ENCODE data around the gene OPHN1. TPM values are rescaled to one million over a fixed set of nuclear protein-coding genes. Genes with fewer than 3 reads are reported as not detected.

Gene OPHN1
- total and polyA plus RNA-seq, 10 of the 15 experiments (the other 5 are each of a cell fraction or from before 2014, with no cell fraction given), result under 0.01 to 0.03 (median 0.03) TPM; not detected in 6

- TF ChIP-seq TARDBP (IDR thresholded peaks at IDR 0.05; ENCODE audit: borderline replicate concordance), result no peak
- TF ChIP-seq EGR1 (IDR thresholded peaks at IDR 0.05; ENCODE audit: borderline replicate concordance in 1 of 2, low read depth in 2 of 2, low read length in 2 of 2), result no peak
- TF ChIP-seq IRF4 (IDR thresholded peaks at IDR 0.05; ENCODE audit: low read depth, low read length), result no peak
- no peak for TF ChIP-seq CBFB (IDR thresholded peaks at IDR 0.05; ENCODE audit: low read depth)
- TF ChIP-seq DPF2 (IDR thresholded peaks at IDR 0.05), result no peak
- TF ChIP-seq NRF1 (conservative IDR thresholded peaks at IDR 0.05; ENCODE audit: low read depth, low read length), result no peak
- no peak for TF ChIP-seq REST (IDR thresholded peaks at IDR 0.05; ENCODE audit: low read depth, low read length)
- TF ChIP-seq WRNIP1 (IDR thresholded peaks at IDR 0.05; ENCODE audit: borderline replicate concordance, low read depth, low read length), result no peak
- no peak for TF ChIP-seq ZBTB40 (IDR thresholded peaks at IDR 0.05; ENCODE audit: borderline replicate concordance)
- TF ChIP-seq E4F1 (IDR thresholded peaks at IDR 0.05; ENCODE audit: borderline replicate concordance, partially characterized antibody), result no peak
- no peaks in the 10 kb centered on the region for H3K4me1 ChIP-seq (ENCODE audit: control insufficient read depth, insufficient read depth, low read length)
Measured at GRCh38 chrX:68132749-68133148, 300.5 kb downstream of the OPHN1 start.

More at GRCh38 chrX:68132749-68133148, 300.5 kb downstream of the OPHN1 start:
- Histone ChIP-seq H2AFZ (ENCODE audit: control insufficient read depth, low read depth, low read length) (no peak overlapping the region), H3K4me3 (no peak overlapping the region), H3K9ac (ENCODE audit: control insufficient read depth, insufficient read depth, low read length) (no peak overlapping the region), H3K27ac (ENCODE audit: control insufficient read depth, insufficient read depth) (no peak overlapping the region), H3K79me2 (ENCODE audit: control insufficient read depth, insufficient read depth, low read length) (no peaks in the 10 kb centered on the region), H3K27me3 (replicated peaks in 1 of 2; ENCODE audit: control insufficient read depth in 2 of 2, insufficient read depth in 2 of 2, low read length in 1 of 2) (no peaks in the 10 kb centered on the region), H3K36me3 (ENCODE audit: control insufficient read depth in 2 of 2, insufficient read depth in 2 of 2, low read length in 1 of 2) (no peaks in the 10 kb centered on the region), H3K4me2 (ENCODE audit: control insufficient read depth, insufficient read depth) (no peak overlapping the region), H3K9me3 (replicated peaks; ENCODE audit: control insufficient read depth, insufficient read depth, low read length) (no peaks in the 10 kb centered on the region), H4K20me1 (ENCODE audit: control insufficient read depth, insufficient read depth) (no peaks in the 10 kb centered on the region)
- intact Hi-C loops (cut with micrococcal nuclease; ENCODE audit: unreplicated experiment), result no loop called here
- ChIA-PET SMC1A (ENCODE audit: uncharacterized antibody, unreplicated experiment) (no interaction called here), RAD21 (ENCODE audit: unreplicated experiment) (no interaction called here), POLR2A (interaction anchor here (0.7 kb wide), 1 partner anchor 38 kb away, joined by 4 read pairs; no protein-coding TSS in a partner anchor), CTCF (interaction anchor here (0.6 to 1.2 kb wide), 2 partner anchors 15 to 445 kb away, joined by 3 read pairs; no protein-coding TSS in a partner anchor)
- in situ Hi-C loops (cut with MboI), result no loop called here
- FAIRE-seq, result no peak
- DNase-seq (ENCODE audit: low read depth, low spot score), result no peak
- 84% methylated on average over 29 of the region's 29 CpGs for WGBS (ENCODE audit: insufficient coverage, insufficient replicate concordance, low lambda C conversion rate, missing lambda C conversion rate)
- no peak for ATAC-seq
- BruUV-seq (replicated peaks), result no TSS peak
